Fibroblast of skin of right quadriceps (primary cell): Measurements from ENCODE around the gene BRPF3.
A peak's percentile ranks its signal among the peaks of the same experiment; 100 is the strongest.

Source experiments
- DNase-seq: peaks from one replicate; pipeline ENCODE4 v3.0.0-alpha.2; 2013

BRPF3 gene

GRCh38 chr6:36196113-36196879 is at the start of gene BRPF3:
BRPF3 (plus strand) TSS chr6:36196744; CDS start chr6:36200323, 3,579 bp downstream.
- DNase-seq: peak; percentile 81

GRCh38 chr6:36147294-36147693 is 49.2 kb upstream of the BRPF3 start:
- DNase-seq: no peak

GRCh38 chr6:36149476-36149875 is 47.1 kb upstream of the BRPF3 start:
- no peak for DNase-seq

- no peak for DNase-seq
These were observed 46.3 kb upstream of the BRPF3 start for GRCh38 chr6:36150283-36150682.

GRCh38 chr6:36154286-36154685 is 42.3 kb upstream of the BRPF3 start:
- no peak for DNase-seq

- DNase-seq: no peak
These were observed 40.9 kb upstream of the BRPF3 start for GRCh38 chr6:36155662-36156061.

- peak; percentile 56 for DNase-seq
These were observed 36.3 kb upstream of the BRPF3 start for GRCh38 chr6:36160147-36160760.

GRCh38 chr6:36169023-36170007 is 27.2 kb upstream of the BRPF3 start:
- DNase-seq: no peak

- no peak for DNase-seq
These were observed 25.8 kb upstream of the BRPF3 start for GRCh38 chr6:36170704-36171103.

- DNase-seq: no peak
These were observed 25.0 kb upstream of the BRPF3 start for GRCh38 chr6:36171573-36171972.

GRCh38 chr6:36177166-36177565 is 19.4 kb upstream of the BRPF3 start:
- DNase-seq: no peak

GRCh38 chr6:36178544-36178943 is 18.0 kb upstream of the BRPF3 start:
- no peak for DNase-seq

- no peak for DNase-seq
These were observed 16.4 kb upstream of the BRPF3 start for GRCh38 chr6:36180126-36180525.

GRCh38 chr6:36184311-36184710 is 12.2 kb upstream of the BRPF3 start:
- DNase-seq: no peak

GRCh38 chr6:36186199-36186598 is 10.3 kb upstream of the BRPF3 start:
- no peak for DNase-seq

- DNase-seq: no peak
These were observed 9.1 kb upstream of the BRPF3 start for GRCh38 chr6:36187446-36187845.

- no peak for DNase-seq
These were observed 952 bp upstream of the BRPF3 start for GRCh38 chr6:36195471-36196112.

- DNase-seq: peak; percentile 96
These were observed 470 bp downstream of the BRPF3 start for GRCh38 chr6:36196880-36197548.

- peak; percentile 5 for DNase-seq
These were observed 1.2 kb downstream of the BRPF3 start for GRCh38 chr6:36197739-36198221.

GRCh38 chr6:36198986-36199385 is 2.4 kb downstream of the BRPF3 start:
- DNase-seq: no peak

GRCh38 chr6:36200154-36200891 is 3.8 kb downstream of the BRPF3 start:
- no peak for DNase-seq
